Esophagus squamous epithelium (tissue), 4 donors: ENCODE data around the gene PLXNB1.

Source experiments
- POLR2A ChIP-seq, 4 donors: fragments of 450-650 bp; IDR thresholded peaks; one replicate each; pipeline ENCODE4 v1.6.1; 2017; ENCODE audit warnings: antibody characterized with exemption in 4 of 4, mild to moderate bottlenecking in 4 of 4, moderate library complexity in 3 of 4
- TF ChIP-seq, protein P1 (sequence below), 6 experiments: fragments of 450-650 bp in 4 of 6; fragments of 200-600 bp in 2 of 6; sonication (generic) in 2 of 6; IDR thresholded peaks; one replicate each; pipeline ENCODE4 v1.5.1; 2016 to 2019; ENCODE audit warnings: antibody characterized with exemption in 6 of 6, mild to moderate bottlenecking in 4 of 6, moderate library complexity in 4 of 6

- TF ChIP-seq, protein P1, sequence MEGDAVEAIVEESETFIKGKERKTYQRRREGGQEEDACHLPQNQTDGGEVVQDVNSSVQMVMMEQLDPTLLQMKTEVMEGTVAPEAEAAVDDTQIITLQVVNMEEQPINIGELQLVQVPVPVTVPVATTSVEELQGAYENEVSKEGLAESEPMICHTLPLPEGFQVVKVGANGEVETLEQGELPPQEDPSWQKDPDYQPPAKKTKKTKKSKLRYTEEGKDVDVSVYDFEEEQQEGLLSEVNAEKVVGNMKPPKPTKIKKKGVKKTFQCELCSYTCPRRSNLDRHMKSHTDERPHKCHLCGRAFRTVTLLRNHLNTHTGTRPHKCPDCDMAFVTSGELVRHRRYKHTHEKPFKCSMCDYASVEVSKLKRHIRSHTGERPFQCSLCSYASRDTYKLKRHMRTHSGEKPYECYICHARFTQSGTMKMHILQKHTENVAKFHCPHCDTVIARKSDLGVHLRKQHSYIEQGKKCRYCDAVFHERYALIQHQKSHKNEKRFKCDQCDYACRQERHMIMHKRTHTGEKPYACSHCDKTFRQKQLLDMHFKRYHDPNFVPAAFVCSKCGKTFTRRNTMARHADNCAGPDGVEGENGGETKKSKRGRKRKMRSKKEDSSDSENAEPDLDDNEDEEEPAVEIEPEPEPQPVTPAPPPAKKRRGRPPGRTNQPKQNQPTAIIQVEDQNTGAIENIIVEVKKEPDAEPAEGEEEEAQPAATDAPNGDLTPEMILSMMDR (IDR thresholded peaks at IDR 0.05): peak; percentile 49 to 87 (median 58)
- TF ChIP-seq POLR2A (IDR thresholded peaks at IDR 0.05): peak in 3 of 4 donors; percentile 42 to 94 (median 84)
Observed at GRCh38 chr3:48465531-48466378, 35.9 kb upstream of the PLXNB1 start.
